ENCODE data around the gene IGSF11.
"Not testable (repeated sequence)": the region's sequence is repeated elsewhere in the genome, so short reads cannot be mapped to it uniquely, and the experiment has no call there.

IGSF11 gene, protein sequence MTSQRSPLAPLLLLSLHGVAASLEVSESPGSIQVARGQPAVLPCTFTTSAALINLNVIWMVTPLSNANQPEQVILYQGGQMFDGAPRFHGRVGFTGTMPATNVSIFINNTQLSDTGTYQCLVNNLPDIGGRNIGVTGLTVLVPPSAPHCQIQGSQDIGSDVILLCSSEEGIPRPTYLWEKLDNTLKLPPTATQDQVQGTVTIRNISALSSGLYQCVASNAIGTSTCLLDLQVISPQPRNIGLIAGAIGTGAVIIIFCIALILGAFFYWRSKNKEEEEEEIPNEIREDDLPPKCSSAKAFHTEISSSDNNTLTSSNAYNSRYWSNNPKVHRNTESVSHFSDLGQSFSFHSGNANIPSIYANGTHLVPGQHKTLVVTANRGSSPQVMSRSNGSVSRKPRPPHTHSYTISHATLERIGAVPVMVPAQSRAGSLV

DNA sequence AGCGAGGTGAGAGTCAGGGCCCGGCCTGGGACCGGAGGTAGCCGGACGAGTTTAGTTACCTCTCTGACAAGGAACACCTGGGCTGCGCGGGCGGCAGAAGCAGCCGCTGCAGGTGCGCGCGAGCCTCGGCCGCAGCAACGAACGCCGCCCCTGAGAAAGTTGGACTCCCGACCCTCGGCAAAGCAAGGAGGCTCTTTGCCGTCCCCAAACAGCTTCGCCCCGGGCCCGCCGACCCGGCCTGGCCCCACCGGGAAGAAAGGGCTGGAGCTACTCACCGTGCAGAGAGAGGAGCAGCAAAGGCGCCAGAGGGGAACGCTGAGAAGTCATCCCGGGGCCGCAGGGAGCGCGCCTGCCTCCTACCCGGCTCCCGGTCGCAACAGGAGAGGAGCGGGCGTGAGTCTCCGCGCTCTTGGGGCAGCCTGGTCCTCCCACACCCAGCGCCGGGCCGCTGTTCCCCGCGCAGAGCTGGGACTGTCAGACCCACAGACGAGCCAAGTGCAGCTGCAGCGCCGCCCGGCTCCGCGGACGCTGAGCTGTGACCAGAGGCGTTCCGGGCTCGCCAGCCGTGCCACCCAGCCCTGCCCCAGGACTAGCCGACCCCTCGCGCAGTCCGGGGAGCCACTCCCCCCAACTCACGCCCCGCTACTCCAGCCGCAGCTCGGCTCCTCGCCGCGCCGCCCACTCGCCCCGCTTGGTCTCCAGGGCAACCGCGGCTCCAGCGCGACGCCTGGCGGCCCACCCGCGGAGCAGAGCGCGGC is at the start of gene IGSF11:
IGSF11 (minus strand) TSS at position 591 of the 758 bp plus-strand sequence; CDS start at position 327, 264 bp downstream.
- FAIRE-seq, result no peak

DNA sequence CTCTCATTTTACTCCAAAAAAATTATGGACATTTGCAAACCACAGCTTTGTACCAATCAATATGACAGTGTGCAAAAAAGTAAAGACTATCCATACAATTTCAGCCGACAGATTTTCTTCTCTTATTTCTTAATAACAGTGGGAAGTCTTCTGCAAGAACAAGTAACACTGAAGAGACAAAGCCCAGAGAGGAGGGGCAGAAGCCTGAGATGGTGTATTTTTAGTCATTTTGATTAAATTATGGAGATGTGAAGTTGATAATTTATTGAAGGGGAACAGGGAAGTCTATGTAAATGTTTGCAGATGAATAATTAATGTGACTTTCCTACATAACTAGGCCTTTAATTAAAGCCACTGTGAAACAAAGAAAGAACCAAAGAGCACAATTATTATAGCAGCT is 45.7 kb upstream of the IGSF11 start:
- no peak for FAIRE-seq

DNA sequence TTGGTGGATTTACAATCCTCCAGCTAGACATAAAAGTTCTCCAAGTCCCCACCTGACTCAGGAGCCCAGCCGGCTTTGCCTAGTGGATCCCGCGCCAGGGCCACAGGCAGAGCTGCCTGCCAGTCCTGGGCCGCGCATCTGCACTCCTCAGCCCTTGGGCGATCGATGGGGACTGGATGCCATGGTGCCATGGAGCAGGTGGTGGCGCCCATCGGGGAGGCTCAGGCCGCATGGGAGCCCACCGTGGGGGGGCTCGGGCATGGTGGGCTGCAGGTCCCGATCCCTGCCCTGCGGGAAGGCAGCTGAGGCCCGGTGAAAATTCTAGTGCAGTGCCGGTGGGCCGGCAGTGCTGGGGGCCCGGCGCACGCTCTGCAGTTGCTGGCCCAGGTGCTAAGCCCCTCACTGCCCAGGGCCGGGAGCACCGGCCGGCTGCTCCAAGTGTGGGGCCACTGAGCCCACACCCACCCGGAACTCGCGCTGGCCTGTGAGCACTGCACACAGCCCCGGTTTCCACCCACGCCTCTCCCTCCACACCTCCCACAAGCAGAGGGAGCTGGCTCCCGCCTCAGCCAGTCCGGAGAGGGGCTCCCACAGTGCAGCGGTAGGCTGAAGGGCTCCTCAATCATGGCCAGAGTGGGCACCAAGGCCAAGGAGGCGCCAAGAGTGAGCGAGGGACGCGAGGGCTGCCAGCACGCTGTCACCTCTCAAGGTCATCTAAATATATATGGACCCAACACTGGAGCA is 38.8 kb upstream of the IGSF11 start:
- FAIRE-seq, result no peak

DNA sequence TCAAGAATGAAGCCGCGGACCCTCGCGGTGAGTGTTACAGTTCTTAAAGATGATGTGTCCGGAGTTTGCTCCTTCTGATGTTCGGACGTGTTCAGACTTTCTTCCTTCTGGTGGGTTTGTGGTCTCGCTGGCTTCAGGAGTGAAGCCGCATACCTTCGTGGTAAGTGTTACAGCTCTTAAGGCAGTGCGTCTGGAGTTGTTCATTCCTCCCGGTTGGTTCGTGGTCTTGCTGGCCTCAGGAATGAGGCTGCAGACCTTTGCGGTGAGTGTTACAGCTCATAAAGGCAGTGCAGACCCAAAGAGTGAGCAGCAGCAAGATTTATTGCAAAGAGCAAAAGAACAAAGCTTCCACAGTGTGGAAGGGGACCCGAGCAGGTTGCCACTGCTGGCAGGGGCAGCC is 37.8 kb upstream of the IGSF11 start:
- not testable (repeated sequence) for FAIRE-seq

DNA sequence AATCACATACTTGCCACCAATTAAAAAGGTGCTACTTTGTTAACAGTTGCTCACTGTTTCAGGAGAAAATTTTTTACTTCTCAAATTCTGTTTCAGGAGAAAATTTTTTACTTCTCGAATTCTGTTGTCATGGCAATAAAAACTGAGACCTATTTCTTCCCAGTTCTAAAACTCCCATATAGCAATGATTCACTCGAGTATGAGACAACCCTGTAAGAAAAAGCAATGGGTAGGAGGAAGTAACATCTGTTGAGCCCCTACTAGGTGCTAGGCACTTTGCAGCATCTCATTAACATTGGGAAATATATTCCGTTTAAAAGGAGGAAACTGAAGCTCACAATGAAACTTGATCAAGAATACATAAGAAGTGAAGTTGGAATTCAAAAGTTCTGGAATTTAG is 35.1 kb upstream of the IGSF11 start:
- no peak for FAIRE-seq

DNA sequence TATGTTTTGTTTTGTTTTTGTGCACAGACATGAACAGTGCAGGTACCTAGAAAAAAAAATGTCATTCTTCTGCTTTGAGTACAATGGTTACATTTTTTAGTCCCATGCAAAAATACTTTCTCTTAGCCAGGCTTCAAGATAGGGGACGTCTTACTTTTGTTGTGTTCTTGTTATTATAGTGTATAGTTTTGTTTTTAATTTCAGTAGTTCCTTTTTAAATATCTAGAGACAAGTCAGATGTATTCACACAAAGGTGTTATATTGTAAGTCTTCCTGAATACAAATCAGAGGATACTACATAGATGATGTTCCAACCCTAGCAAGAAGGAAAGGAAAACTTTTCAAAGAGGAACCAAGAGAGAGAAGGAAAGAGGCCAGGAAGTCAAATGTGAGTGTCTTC is 28.8 kb upstream of the IGSF11 start:
- no peak for FAIRE-seq

DNA sequence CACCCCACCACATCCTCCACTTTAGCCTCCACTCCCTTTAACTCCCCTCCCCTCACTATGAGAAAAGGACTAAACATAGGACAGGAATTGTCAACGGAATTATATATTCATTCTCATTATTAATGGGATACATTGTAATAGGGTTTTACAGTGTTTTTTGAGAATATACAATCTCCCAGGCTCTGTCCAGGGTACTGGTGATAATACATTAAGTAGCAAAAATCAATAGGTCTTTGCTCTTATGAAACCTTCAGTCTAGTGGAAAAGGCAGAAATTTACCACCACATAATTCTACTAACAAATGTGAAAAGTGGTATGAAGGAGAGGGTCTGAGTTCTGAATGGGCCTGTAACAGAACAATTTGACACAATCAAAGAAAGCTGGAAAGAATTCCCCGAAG is 28.2 kb upstream of the IGSF11 start:
- FAIRE-seq, result no peak

DNA sequence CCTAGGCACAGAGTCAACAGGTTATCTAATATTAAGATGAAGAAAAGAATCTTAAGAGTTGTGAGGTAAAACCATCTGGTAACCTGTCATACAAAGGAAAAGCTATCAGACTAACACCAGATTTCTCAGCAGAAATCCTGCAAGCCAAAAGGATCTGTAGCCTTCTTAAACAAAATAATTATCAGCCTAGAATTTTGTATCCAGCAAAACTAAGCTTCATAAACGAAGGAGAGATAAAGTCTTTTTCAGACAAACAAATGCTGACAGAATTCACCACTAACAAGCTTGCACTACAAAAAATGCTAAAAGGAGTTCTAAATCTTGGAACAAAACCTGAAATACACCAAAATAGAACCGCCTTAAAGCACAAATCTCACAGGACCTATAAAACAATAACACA is 9.9 kb upstream of the IGSF11 start:
- no peak for FAIRE-seq

DNA sequence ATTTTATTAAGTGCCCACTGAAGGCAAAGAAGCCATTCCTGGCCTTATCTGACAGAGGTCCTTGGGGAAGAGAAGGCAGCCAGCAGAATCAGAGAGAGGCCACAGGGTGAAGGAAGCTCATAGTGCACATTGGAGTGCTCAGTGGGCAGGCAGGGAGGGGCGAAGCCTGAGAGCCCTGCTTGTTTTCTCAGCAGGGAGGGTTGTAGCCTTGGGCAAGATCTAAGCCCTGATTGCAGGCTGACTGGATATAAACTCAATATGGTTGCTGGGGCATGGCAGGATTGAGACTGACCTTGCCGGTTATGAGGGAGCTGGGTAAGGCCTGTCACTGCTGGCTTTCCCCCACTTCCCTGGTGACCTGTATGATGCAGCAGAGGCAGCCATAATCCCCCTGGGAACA is 7.5 kb upstream of the IGSF11 start:
- no peak for FAIRE-seq

DNA sequence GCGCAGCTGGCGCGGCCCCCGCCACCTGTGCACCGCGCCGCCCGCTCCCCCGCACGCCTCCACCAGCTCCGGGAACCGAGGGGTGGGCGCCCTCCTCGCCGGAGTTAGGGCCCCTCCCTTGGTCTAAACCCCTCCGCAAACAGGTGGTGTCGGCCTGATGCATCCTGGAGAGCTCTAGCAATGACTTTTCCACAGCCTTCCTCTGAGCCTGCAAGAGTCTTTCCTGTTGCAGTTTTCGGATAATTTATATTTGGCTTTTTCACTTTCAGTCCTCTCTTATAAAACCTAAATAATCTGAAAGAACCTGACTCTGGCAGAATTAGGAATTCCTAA is 334 bp upstream of the IGSF11 start:
- FAIRE-seq, result no peak

DNA sequence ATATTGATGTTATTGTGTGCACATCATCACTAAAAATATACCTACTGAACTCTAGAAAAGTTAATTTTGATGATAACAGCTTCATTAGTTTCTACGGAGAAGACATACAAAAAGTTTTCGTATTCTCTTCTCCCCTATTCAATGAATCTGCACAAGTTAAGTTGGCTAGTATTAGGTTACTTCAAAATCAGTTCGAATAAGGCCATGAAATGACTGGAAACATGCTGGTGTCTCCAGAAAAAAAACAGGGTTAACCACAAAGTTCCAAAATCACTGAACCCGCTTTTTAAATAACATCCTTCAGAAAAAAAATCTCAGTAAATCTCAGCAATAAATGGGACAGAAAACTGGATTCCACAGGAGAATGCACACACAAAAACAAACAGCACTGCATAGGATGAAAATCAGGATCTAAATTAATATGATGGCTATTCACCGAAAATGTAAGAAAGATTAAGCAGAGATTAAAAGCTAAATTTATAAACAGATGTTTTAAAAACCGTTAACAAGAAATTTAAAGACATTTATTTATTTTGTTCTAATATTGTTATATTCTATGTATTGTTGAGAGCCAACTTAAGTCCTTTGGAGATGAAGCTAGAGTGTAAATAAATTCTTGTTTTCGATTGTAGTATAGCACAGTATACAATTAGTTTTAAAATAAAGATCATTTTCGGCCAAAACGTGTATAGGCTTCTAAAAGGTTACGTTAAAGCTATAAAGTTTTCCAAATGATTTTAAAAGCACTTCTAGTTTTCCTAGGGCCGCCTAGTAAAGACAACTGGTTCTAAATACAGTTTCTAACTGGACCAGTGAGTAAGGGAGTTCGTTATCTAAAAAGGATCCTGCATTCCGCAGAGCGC is 1.0 kb downstream of the IGSF11 start:
- no peak for FAIRE-seq

DNA sequence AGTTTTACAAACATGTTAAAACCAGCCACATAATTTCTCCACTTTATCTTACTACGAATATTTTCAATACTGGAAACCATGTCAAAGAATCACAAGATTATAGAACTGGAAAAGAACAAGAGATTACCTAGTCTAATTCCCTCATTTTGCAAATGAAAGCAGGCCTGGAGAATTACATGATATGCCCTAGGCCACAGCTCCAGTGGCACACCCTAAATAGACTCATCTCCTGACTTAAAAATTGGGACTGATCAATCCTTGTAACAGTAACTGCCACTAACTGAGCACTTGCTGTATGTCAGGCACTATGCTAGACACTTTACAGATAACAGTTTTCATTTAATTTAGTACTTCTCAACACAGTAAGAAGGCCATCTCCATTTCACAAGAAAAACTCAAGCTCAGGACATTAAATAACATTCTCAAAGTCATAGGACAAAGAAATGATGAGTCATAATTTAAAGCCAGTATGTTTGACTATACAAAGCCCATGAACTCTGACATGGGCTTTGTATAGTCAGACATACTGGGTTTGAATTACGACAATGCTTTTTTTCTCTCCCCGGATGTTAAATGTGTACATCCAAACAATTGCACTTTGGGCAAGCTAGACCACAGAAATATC is 9.4 kb downstream of the IGSF11 start:
- FAIRE-seq, result no peak

DNA sequence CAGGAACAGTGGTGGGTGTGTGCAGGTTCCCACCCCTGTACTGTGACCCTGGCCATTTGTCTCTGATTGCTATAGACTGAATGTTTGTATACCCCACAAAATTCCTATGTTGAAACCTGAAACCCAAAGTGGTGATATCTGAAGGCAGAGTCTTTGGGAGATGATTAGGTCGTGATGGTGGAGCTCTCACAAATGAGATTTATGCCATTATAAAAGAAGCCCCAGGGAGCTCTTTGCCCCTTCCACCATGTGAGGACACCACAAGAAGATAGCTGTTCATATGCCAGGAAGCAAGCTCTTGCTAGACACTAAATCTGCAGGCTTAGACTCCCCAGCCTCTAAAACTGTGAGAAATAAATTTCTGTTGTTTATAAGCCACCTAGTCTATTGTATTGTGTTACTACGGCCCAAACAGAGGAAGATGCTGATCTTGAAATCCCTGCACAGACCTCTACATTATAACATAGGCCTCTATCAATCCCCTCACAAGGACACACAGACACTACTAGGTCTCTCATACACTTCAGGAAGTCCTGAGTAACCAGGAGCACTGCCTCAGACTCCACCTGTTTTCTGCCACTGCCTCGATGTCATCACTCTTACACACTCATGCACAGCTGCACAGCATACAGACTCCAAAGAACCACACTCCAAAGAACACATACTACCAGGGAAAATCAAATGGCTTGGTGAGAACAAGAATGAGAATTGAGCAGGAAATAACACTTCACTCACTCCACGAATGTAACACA is 14.7 kb downstream of the IGSF11 start:
- no peak for FAIRE-seq

DNA sequence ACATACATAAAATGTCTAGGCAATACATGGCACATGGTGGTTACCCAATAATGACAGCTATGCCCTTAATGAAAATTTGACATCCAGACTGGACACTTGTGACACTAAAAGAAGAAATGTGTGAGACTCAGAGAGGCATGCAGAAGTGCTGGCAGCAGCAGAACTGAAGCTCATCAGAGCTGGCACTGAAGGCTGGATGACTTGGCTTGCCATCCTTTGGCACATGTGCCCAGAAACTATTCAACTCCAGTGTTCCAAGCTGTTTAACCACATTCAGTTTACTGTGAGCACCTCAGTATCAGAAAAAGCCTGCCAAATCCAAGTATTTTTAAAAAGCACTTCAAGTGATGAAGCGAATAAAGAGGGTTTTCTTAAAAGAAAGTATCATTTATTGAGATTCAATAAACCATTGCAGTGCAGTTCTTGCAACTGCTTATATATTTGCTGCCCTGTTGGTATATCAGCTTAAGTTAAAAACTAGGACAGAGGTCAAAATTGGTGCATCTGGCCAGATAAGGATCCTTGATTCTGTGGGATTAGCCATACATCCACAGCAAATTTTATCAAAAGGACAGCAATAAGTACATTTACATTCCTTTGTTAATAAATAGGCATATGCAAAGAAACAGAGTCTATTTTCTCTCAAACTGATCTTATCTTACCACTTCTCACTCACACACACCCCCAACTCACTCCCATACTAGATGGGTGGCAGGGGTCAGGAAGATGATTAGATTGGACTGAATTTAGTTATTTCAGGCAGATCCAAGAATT is 15.8 kb downstream of the IGSF11 start:
- FAIRE-seq, result no peak

DNA sequence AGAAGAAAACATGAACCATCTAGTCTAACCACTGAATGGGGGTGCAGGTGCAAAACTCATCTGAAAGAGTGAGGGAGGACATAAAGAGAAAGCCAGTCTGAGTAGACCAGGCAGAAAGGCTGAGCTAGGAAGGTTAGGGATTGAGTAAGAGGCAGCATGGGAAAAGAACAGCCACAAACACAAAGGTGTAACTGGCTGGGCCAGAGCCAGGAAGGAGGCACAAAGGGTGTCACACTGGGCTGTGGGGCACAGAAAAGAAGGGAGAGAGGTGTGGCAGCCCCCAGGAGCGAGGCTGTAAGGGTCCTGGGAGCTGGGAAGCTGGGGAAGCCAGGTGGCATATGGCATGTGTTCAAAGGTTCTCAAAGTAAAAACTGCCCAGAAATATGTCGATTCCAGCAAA is 18.7 kb downstream of the IGSF11 start:
- no peak for FAIRE-seq

DNA sequence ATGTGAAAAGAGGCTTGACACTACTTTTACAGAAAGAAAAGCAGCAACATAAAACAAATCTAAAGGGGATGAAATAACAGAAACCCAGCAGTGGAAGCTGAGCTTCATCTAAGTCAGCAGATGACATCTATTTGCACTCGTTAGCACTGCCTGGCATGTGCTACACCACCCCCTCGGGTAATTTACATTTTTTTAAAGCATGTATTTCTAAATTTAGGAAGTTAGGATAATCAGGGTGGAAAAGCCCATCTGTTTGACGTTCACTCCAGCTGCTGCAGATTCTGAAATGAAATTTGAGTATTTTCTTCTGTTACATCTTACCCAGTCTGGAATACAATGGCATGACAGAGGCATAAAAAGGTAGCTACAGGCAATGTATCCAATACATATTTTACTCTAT is 20.7 kb downstream of the IGSF11 start:
- FAIRE-seq, result no peak

DNA sequence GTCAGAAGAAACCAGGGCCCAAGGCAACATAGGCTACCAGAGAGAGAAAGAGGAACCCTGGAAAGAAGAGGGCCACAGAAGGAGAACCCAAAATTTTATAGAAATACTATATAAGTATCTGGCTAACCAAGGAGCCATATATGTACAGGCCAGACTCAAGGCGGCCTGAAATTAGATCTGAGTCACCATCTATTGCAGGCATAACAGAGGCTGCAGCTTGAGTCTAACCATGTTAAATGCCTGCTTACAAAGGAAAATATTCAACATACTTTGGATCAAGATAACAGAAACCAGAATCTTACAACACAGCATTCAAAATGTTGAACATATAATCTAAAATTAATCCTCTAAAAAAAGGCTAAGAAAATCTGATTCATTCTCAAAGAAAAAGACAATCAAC is 23.1 kb downstream of the IGSF11 start:
- no peak for FAIRE-seq

DNA sequence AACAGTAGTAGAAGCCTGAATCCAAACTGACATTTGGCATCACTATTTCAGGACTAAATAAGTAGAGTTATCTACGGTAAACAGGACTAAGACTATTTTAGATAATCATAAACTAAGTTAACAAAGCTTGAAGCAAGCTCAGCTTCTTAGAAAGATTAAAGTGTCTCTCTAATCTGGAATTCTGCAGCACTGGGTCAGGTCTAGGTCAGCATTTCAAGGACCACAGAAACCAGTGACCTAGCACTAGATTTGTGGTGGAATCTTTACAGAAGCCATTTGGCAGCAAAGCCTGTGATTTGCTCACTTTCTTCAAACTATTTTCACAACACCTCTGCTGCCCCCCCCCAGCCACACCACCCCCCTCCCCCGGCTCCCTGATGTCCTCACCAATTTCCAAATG is 37.5 kb downstream of the IGSF11 start:
- FAIRE-seq, result no peak

DNA sequence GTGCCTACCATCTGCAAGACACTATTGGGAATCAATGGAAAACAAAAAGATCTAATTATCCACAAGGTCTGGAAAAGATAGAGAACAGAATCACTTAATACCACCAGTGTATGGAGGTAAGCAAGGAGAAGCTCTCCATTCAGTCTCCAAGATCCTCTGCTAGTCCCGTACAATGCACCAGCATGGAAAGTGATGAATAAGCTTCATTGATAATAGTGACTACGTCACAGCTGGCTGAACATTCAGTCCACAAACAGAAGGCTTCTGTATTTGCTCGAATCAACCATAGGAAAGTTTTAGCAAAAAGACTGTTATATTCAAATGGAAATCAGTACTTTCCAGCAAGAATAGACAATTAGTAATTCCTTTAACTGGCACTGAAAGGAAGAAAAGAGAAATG is 42.9 kb downstream of the IGSF11 start:
- no peak for FAIRE-seq

DNA sequence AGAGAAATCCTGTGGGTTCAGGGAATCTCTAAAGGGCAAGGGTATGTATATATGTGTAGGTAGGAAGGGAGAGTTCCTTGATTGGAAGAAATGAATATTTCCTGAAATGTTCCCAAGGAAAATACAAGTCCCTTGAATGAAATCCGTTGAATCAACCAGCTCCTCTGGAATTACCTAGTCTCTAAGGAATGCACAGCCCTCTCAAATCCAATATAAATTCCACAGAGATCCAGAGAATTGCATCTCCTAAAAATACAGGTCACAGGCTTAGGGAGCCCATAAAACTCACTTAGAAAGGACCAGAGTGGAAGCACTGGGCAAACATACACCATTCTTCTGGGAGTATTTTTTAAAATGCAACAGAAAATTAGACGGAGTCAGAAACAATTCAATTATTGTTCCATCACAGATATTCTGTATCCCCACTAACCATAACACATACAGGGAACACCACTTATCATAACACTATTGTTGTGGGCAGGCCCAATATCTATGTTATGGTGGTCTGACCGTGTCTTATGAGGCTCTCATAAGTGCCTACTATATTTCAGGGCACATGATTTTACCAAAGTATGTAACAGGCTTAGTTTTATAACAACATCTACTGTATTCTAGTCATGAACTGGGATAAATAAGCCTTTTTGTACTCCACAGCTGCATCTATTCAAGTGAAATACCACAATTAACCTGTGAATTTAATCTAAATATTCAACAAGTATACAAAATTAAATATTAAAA is 43.7 kb downstream of the IGSF11 start:
- no peak for FAIRE-seq
